Glutamatergic neuron (in vitro differentiated cells): ENCODE measurements around the gene SNTB2. TPM values are rescaled to one million over a fixed set of nuclear protein-coding genes. Genes with fewer than 3 reads are reported as not detected.
A peak's percentile ranks its signal among the peaks of the same experiment; 100 is the strongest.

Experiments
- DNase-seq: peaks from one replicate; pipeline ENCODE4 v3.0.0; 2022
- H3K27ac Mint-ChIP-seq: one replicate; pipeline ENCODE4 v1.8.0; 2020; ENCODE audit warnings: mild to moderate bottlenecking, mixed read lengths, inconsistent platforms; ENCODE audit not compliant: unreplicated experiment
- H3K27me3 Mint-ChIP-seq: one replicate; pipeline ENCODE4 v1.8.0; 2020; ENCODE audit warnings: mild to moderate bottlenecking, moderate library complexity, mixed read lengths, inconsistent platforms; ENCODE audit not compliant: unreplicated experiment
- H3K36me3 Mint-ChIP-seq: one replicate; pipeline ENCODE4 v1.8.0; 2020; ENCODE audit warnings: mild to moderate bottlenecking, mixed read lengths, inconsistent platforms; ENCODE audit not compliant: unreplicated experiment
- H3K4me1 Mint-ChIP-seq: one replicate; pipeline ENCODE4 v1.8.0; 2020; ENCODE audit warnings: mild to moderate bottlenecking, low read depth, mixed read lengths, inconsistent platforms; ENCODE audit not compliant: unreplicated experiment
- H3K4me3 Mint-ChIP-seq: one replicate; pipeline ENCODE4 v1.8.0; 2020; ENCODE audit warnings: mild to moderate bottlenecking, mixed read lengths, inconsistent platforms; ENCODE audit not compliant: unreplicated experiment
- H3K9me3 Mint-ChIP-seq: one replicate; pipeline ENCODE4 v1.8.0; 2020; ENCODE audit warnings: mild to moderate bottlenecking, moderate library complexity, mixed read lengths, inconsistent platforms; ENCODE audit not compliant: unreplicated experiment
- total RNA-seq: library from RNA; stranded (reverse); fragmentation: NEBNext Ultra II Directional; extraction: Animal tissue kit (Norgen Biotek cat#: 25700); gene quantifications from one replicate; pipeline ENCODE4 v1.2.1, GENCODE V29; 2021; ENCODE audit not compliant: unreplicated experiment
- TF ChIP-seq, protein P1 (sequence below): fragments of 200-600 bp; sonication (generic); IDR thresholded peaks from one replicate; pipeline ENCODE4 v1.5.0; 2021; ENCODE audit not compliant: partially characterized antibody, unreplicated experiment

Gene SNTB2
- total RNA-seq, 1 donor from 2014 or later, result 26.8 TPM

- Mint-ChIP-seq H3K27ac (no peak overlapping the region), H3K4me1 (no peaks in the 10 kb centered on the region), H3K9me3 (no peaks in the 10 kb centered on the region), H3K36me3 (no peaks in the 10 kb centered on the region), H3K4me3 (no peak overlapping the region), H3K27me3 (no peaks in the 10 kb centered on the region)
- no peak for DNase-seq
- TF ChIP-seq, protein P1, sequence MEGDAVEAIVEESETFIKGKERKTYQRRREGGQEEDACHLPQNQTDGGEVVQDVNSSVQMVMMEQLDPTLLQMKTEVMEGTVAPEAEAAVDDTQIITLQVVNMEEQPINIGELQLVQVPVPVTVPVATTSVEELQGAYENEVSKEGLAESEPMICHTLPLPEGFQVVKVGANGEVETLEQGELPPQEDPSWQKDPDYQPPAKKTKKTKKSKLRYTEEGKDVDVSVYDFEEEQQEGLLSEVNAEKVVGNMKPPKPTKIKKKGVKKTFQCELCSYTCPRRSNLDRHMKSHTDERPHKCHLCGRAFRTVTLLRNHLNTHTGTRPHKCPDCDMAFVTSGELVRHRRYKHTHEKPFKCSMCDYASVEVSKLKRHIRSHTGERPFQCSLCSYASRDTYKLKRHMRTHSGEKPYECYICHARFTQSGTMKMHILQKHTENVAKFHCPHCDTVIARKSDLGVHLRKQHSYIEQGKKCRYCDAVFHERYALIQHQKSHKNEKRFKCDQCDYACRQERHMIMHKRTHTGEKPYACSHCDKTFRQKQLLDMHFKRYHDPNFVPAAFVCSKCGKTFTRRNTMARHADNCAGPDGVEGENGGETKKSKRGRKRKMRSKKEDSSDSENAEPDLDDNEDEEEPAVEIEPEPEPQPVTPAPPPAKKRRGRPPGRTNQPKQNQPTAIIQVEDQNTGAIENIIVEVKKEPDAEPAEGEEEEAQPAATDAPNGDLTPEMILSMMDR, result no peak
Measured at GRCh38 chr16:69160192-69160591, 26.8 kb upstream of the SNTB2 start.

GRCh38 chr16:69165584-69165983 is 21.4 kb upstream of the SNTB2 start:
- Mint-ChIP-seq H3K9me3 (no peaks in the 10 kb centered on the region), H3K4me3 (no peak overlapping the region), H3K36me3 (no peaks in the 10 kb centered on the region), H3K27me3 (peaks cover 2% of the 10 kb centered on the region), H3K4me1 (peaks cover 3% of the 10 kb centered on the region), H3K27ac (no peak overlapping the region)
- TF ChIP-seq, protein P1, result no peak
- DNase-seq, result no peak

DNA sequence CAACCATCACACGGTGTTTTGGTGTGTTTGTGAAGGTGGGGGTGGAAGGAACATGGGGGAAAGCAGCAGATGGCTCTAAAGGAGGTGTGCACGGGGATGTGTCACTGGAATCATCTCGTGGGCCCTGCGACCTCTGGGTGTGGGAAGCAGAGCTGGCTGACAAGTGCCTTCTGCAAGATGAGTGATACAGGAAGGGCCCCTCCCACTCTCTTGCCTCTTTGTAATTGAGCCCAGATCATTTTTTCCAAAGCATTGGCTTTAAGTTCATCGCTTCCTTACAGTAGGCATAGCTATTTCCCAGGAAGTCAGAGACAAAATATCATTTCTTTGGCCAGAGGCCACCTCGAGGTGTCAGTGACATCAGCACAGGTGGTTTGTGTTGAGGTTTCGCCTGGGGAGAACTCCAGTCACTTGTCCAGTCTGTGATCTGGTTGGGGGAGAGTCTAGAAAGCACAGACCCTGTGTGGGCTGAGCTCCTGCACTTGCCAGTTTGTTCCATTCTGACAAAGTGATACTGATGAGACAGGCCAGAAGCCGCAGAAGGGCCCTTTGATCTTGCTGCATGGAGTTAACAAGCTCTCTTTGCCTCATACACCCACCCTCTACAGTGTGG is 20.6 kb upstream of the SNTB2 start:
- Mint-ChIP-seq H3K4me3 (no peak overlapping the region), H3K27me3 (peaks cover 2% of the 10 kb centered on the region), H3K9me3 (no peaks in the 10 kb centered on the region), H3K4me1 (peaks cover 3% of the 10 kb centered on the region), H3K36me3 (no peaks in the 10 kb centered on the region), H3K27ac (peak overlapping the region; percentile 2)
- no peak for DNase-seq
- TF ChIP-seq, protein P1, result no peak

- Mint-ChIP-seq H3K4me1 (peaks cover 3% of the 10 kb centered on the region), H3K9me3 (no peaks in the 10 kb centered on the region), H3K27ac (no peak overlapping the region), H3K27me3 (peaks cover 2% of the 10 kb centered on the region), H3K36me3 (no peaks in the 10 kb centered on the region), H3K4me3 (no peak overlapping the region)
- no peak for DNase-seq
- TF ChIP-seq, protein P1, result no peak
Measured at GRCh38 chr16:69166946-69167930, 19.7 kb upstream of the SNTB2 start.

DNA sequence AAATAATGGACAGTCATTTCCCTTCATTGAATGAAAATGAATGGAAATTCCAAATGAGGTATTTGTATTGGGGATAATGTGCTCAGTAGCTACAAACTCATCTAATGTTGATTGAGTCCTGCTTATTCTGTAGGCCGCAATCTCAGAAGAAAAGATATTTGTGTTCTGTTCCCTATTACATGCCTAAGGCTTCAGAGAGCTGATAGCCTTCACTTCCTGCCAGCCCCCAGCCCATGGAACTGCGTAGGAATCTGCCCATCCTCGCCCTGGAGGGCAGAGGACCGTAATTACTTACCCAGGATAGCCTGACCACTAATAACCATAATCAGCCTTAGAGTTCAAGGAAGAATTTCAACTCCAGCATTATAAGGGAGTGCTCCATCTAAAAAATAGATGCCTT is 17.9 kb upstream of the SNTB2 start:
- TF ChIP-seq, protein P1, result no peak
- no peak overlapping the region for H3K27ac Mint-ChIP-seq
- peaks cover 2% of the 10 kb centered on the region for H3K27me3 Mint-ChIP-seq
- no peak overlapping the region for H3K4me3 Mint-ChIP-seq
- H3K9me3 Mint-ChIP-seq, result no peaks in the 10 kb centered on the region
- H3K4me1 Mint-ChIP-seq, result peaks cover 3% of the 10 kb centered on the region
- H3K36me3 Mint-ChIP-seq, result no peaks in the 10 kb centered on the region
- DNase-seq, result no peak
